IPS-NIHi11 (cell line): ENCODE measurements around the gene CLSTN2.

ENCODE experiments used
- DNase-seq: peaks from one replicate; pipeline ENCODE4 v3.0.0; 2012; ENCODE audit warnings: mixed read lengths, low spot score

Gene CLSTN2

DNA sequence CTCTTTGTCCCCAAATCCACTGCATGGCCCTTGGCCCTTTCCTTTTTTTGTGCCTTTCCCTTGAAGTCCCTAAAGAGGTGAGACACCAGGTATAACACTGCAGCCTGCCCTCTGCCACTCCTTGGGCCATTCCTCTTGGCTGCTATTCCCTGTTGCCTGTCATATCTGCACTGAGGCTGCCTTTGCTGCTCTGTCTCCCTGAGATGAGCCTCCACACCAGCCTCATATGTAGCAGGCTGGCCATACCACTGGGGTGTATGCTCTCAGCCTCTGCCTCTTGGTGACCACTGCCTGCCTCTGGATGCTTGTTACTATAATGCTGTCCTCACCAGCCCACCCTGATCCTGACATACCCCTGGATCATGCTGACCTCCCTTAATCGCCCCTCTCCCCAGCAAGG is 252.0 kb downstream of the CLSTN2 start:
- DNase-seq: no peak

DNA sequence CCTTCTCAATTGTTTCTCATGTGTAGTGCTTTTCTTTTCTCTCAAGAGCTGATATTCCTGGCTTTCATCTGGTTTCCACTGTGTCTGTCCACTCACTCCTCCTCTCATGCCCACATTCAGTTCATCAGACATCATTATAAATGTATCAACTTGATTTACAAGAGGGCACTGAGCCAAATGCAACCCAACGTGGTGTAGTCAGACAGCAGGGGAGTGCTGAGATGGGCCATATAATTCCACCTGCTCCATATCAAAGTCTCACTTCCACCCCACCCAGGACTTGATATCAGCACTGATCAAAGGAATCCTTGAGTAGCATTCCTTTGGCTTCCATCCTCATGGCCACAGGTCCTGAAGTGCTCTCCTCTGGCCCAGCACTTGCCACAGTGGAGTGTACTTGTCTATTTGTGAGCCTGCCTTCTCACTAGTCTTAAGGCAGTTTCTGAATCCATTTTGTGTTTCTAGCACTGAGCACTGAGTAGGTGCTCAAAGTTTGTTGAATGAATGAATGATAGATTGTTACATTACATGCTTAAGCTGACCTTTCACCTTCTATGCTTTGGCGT is 252.8 kb downstream of the CLSTN2 start:
- DNase-seq: no peak

GRCh38 chr3:140188285-140188684 is 253.3 kb downstream of the CLSTN2 start:
- no peak for DNase-seq

DNA sequence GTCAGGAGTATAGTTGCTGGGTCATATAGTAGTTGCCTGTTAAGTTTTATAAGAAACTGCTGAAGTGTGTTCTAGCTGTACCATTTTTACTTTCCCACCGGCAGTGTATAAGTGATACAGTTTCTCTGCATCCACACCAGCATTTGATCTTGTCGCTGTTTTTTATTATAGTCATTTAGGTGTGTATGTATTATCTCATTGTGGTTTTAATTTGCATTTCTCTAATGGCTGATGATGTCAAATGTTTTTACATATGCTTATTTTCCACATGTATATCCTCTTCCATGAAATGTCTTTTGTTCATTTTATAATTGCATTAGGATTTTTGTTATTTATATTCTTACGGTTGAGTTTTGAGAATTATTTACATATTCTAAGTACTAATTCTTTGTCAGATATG is 254.3 kb downstream of the CLSTN2 start:
- no peak for DNase-seq

DNA sequence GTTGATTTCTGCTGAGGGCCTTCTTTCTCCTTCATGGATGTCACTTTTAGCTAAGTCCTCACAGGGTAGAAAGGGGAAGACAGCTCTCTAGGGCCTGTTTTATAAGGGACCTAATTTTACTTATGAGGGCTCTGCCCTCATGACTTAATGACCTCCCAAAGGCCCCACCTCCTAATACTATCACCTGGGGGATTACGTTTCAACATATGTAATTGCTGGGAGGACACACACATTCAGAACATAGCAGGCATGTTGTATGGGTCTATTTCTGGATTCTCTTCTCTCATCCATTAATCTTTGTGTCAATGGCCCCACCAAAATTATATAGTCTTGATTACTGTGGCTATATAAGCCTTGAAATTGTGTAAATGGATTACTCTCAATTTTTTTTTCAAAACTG is 255.0 kb downstream of the CLSTN2 start:
- DNase-seq: no peak

DNA sequence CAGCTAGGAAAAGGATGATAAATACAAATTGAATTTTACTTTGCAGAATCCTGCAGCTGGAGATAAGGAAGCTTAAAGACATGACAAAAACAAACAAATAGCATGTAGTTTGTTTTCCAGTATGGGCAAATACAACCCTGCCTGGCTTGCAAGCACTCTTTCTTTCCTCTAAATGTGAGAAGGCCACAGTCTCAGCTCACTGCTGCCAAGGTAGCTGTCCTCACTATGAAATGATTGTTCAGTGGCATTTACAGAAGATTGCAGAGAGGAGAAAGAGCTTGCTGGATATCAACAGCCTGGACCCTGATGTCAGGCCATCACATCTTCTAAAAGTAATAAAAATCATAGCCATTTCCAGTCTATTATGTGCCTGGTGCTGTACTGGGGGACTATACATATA is 262.0 kb downstream of the CLSTN2 start:
- no peak for DNase-seq

DNA sequence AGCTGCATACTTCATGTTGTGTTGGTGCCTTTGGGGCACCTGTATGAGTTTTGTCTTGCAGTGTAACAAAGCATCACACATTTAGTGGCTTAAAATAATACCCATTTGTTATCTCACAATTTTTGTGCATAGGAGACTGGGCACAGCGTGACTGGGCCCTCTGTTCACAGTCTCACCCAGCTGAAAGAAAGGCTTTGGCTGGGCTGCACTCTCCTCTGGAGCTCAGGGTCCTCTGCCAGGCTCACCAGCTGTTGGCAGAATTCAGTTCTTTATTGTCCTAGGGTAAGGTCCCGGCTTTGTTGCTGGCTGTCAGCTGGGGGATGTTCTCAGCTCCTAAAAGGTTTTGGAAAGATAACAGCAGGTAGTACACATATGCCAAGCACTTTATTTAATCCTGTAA is 263.3 kb downstream of the CLSTN2 start:
- no peak for DNase-seq

GRCh38 chr3:140199008-140199407 is 264.0 kb downstream of the CLSTN2 start:
- DNase-seq: no peak

- no peak for DNase-seq
Measured at GRCh38 chr3:140199743-140200142, 264.8 kb downstream of the CLSTN2 start.

GRCh38 chr3:140203510-140203909 is 268.5 kb downstream of the CLSTN2 start:
- DNase-seq: peak; percentile 25

GRCh38 chr3:140204271-140204984 is 269.4 kb downstream of the CLSTN2 start:
- peak; percentile 7 for DNase-seq

- DNase-seq: no peak
Measured at GRCh38 chr3:140205598-140205997, 270.6 kb downstream of the CLSTN2 start.

- DNase-seq: peak; percentile 72
Measured at GRCh38 chr3:140206196-140207040, 271.4 kb downstream of the CLSTN2 start.

DNA sequence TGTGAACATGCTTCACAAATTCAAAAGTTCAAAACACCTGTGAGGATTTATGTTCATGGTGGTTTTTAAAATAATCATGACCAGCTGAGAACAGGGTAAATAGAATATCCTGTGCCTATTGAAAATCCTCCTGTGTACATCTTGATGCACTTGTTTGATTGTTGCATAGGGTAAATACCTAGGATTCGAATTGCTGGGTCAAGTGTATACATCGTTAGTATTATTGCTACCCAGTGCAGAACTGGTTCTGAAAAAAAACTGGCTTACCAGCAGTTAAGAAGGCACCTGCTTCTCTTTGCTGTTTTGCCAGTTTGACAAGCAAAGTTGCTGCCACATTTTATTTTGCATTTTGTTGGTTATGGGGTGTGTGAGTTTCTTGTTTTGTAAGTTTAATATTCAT is 272.6 kb downstream of the CLSTN2 start:
- no peak for DNase-seq

DNA sequence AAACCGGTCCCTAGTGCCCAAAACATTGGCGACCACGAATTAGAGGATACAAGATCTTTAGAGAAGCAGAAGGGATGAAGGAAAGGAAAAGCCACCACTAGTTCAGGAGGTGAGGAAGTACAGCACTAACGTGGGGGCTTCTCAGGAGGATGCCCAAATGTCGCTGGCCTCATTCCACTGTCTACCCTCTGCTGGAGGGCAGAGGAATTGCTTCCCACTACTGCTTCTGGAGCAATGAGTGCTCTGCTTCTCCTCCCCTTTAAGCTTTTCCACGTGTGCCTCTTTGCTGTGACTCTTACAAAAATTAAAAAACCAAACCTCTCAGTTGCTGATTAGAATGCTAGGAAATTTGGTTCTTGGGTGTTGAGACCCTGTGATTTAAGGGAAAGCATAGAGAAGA is 281.3 kb downstream of the CLSTN2 start:
- peak; percentile 10 for DNase-seq

DNA sequence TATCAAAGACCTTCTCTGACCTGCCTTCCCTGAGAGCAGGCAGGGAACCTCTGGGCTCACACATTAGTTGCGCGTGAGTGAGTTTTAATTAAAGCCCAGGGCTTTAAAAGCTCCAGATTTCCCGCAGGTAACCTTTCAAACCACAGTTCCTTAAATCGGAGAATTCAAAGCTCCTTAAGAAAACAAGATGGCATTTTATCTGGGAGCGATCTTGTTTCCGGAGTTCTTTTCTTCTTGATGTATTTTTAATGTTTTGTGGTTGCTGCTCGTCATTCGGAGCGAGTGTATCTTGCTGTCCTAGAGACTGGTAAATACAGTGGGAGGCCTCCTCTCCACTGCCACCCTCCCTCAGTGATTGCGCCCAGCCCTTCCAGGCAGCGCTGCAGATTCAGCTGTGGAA is 284.3 kb downstream of the CLSTN2 start:
- no peak for DNase-seq

DNA sequence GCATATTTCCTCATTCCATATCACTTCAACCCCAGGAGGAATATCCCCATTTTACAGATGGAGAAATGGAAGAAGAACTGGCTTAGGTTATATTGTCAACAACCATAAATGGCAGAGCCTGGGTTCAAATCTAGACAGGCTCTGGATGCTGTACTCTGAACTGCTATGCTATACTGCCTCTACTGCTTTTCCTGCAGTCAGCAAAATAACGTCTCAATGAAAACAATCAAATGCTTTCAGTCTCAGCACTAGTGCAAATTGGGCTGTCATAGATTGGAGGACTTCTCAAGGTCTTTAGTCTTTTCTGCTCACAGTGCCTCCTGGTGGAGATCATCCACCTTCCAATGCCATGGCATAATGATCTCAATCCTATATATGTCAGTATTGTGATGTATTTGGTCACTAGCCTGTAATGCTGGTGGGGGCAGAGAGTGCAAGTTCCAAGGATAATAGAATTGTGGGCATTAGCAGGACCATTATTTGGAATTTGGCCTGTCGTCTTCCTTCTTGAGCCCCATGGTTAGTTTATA is 285.0 kb downstream of the CLSTN2 start:
- peak; percentile 20 for DNase-seq

DNA sequence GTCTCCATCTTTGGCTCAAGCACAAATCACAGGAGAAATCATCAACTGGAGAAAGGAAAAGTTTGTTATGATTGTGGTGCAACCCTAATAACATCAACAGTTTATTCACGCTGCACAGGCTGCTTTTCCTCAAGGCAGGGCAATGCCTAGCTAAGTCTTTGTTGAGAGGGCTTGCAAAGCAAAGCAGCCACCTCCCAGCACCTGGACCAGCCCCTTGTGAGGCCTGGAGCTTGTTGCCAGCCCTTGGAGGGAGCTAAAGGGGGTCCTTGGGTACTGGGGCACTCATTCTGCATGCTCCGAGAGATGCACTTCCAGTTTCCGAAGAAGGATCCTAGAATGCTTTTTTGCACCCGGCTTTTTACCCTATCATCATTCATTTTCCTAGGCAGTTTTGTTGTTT is 288.2 kb downstream of the CLSTN2 start:
- DNase-seq: no peak

DNA sequence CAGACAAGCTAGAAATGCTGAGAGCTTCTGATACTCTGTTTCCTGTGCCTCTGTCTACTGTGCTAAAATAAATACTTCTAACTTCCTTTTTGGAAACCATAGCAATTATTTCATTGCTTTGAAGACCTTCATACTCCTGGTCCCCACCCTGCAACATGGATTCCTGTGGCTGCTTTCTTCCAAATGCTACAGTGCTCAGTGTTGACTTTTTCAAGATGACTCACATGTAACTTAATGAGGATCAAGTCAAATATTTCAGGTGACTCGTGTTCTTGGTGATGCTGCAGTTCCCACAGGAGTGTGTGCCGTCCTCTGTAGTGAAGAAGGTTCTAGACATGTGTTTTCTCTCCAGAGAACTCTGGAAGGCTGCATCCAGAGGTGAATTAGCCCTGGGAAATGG is 288.6 kb downstream of the CLSTN2 start:
- no peak for DNase-seq

GRCh38 chr3:140224307-140224706 is 289.3 kb downstream of the CLSTN2 start:
- no peak for DNase-seq

- no peak for DNase-seq
Measured at GRCh38 chr3:140225996-140226395, 291.0 kb downstream of the CLSTN2 start.

DNA sequence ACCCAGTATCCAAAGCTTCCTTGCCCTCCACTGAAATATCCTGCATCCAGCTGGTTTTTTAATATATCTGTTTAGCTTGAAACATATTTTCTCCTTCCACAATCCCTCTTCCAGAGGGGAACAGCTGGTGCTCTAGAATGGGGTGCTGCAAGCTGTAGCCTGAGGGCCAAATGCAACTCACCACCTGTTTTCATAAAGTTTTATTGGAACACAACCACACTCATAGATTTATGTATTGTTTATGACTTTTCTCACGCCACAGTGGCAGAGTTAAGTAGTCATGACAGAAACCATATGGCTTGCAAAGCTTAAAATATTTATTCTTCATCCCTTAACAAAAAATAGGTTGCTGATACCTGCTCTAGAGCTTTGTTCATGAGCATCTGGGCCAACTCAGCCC is 298.7 kb downstream of the CLSTN2 start:
- no peak for DNase-seq

- DNase-seq: no peak
Measured at GRCh38 chr3:140234256-140234655, 299.3 kb downstream of the CLSTN2 start.
